Measurements from ENCODE around the gene SLC35D1.

DNA sequence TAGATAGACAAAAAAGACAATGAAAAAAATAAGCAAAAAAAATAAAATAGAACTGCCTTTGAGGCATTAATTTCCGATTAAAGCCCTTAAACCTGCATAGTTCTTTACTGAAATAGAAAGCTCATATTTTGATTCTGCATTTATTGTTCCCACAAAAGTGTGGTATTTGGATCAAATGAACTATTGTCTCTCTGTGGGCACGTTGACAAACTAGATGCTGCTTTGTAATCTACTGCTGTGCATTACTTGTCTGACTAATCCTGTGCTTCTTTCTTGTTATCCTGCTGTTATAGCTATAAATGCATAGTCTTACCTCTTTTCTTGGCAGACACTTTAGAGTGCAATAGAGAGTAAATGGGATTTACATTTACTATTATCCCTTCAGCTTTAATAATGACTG lies 31.4 kb upstream of the SLC35D1 start:
- TF ChIP-seq POLR2A (IDR thresholded peaks at IDR 0.05; ENCODE audit: low read depth), result no peak
- TF ChIP-seq, protein P1, sequence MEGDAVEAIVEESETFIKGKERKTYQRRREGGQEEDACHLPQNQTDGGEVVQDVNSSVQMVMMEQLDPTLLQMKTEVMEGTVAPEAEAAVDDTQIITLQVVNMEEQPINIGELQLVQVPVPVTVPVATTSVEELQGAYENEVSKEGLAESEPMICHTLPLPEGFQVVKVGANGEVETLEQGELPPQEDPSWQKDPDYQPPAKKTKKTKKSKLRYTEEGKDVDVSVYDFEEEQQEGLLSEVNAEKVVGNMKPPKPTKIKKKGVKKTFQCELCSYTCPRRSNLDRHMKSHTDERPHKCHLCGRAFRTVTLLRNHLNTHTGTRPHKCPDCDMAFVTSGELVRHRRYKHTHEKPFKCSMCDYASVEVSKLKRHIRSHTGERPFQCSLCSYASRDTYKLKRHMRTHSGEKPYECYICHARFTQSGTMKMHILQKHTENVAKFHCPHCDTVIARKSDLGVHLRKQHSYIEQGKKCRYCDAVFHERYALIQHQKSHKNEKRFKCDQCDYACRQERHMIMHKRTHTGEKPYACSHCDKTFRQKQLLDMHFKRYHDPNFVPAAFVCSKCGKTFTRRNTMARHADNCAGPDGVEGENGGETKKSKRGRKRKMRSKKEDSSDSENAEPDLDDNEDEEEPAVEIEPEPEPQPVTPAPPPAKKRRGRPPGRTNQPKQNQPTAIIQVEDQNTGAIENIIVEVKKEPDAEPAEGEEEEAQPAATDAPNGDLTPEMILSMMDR (IDR thresholded peaks at IDR 0.05), result no peak
- no peak for TF ChIP-seq POLR2AphosphoS5 (IDR thresholded peaks at IDR 0.05)

All from esophagus muscularis mucosa (tissue), 3 donors.